Heart right ventricle (tissue), 16 donors: ENCODE data around the gene MDM2. TPM values are rescaled to one million over a fixed set of nuclear protein-coding genes. Genes with fewer than 3 reads are reported as not detected.
A peak's percentile ranks its signal among the peaks of the same experiment; 100 is the strongest.

Experiments used
- ATAC-seq, 8 donors: fragments of 200-7000 bp; cut with Tn5 transposase; one replicate each; pipeline ENCODE4 v1.9.1; 2020; ENCODE audit warnings: mild to moderate bottlenecking in 8 of 8, moderate library complexity in 8 of 8, moderate number of reproducible peaks in 1 of 8
- DNase-seq, 2 donors: peaks; one replicate each; pipeline ENCODE4 v3.0.0-alpha.2; 2020
- H3K27ac ChIP-seq, 10 donors: fragments of 200-600 bp; sonication (generic) in 2 of 10; one replicate each; pipeline versions ENCODE4 v1.5.0 to v1.8.0; 2020 to 2022; ENCODE audit warnings: mild to moderate bottlenecking in 3 of 10
- H3K27me3 ChIP-seq, 7 donors: fragments of 200-600 bp; one replicate each; pipeline ENCODE4 v1.8.0; 2021 to 2022; ENCODE audit warnings: mild to moderate bottlenecking in 2 of 7
- H3K36me3 ChIP-seq, 9 donors: fragments of 200-600 bp; sonication (generic) in 1 of 9; one replicate each; pipeline versions ENCODE4 v1.5.0 to v1.8.0; 2020 to 2022; ENCODE audit warnings: mild to moderate bottlenecking in 2 of 9
- H3K4me1 ChIP-seq, 9 donors: fragments of 200-600 bp; sonication (generic) in 1 of 9; one replicate each; pipeline versions ENCODE4 v1.5.0 to v1.8.0; 2020 to 2022; ENCODE audit warnings: mild to moderate bottlenecking in 4 of 9
- H3K4me3 ChIP-seq, 10 donors: fragments of 200-600 bp; sonication (generic) in 2 of 10; one replicate each; pipeline versions ENCODE4 v1.5.0 to v1.8.0; 2020 to 2022; ENCODE audit warnings: mild to moderate bottlenecking in 7 of 10, moderate library complexity in 2 of 10
- H3K9me3 ChIP-seq, 11 donors: fragments of 200-600 bp in 10 of 11; sonication (generic) in 2 of 11; one replicate each; pipeline versions ENCODE4 v1.5.0 to v1.8.0; 2013 to 2022; ENCODE audit warnings: mild to moderate bottlenecking in 2 of 11, control low read depth in 1 of 11, moderate library complexity in 1 of 11
- CTCF ChIP-seq, 9 donors: fragments of 200-600 bp; sonication (generic) in 2 of 9; IDR thresholded peaks; one replicate each; pipeline versions ENCODE4 v1.5.0 to v1.8.0; 2021 to 2022; ENCODE audit warnings: antibody characterized with exemption in 9 of 9, mild to moderate bottlenecking in 5 of 9, moderate library complexity in 1 of 9
- WGBS, 2 donors: extraction: QIAGEN DNeasy Blood & Tissue Kit; methylation state at CpG; one replicate each; pipeline ENCODE4 v1.1.7; 2013; ENCODE audit warnings: inconsistent platforms in 1 of 2; 5-methylcytosine and 5-hydroxymethylcytosine counted together
- intact Hi-C, 10 donors: fragments of 100-400 bp; cut with DNase I; formaldehyde crosslinking; loops; one replicate each; pipeline versions ENCODE4 v1.11.1 to v1.14.2; 2022
- polyA plus RNA-seq, 2 donors: library from polyadenylated mRNA; stranded (reverse); fragments of 200-250 nt; gene quantifications; one replicate each; pipeline ENCODE4 v1.2.3, GENCODE V29; 2013
- total RNA-seq, 10 donors: library from RNA; stranded (reverse); fragmentation: NEBNext Ultra II Directional in 3 of 10; extraction: Animal tissue kit (Norgen Biotek cat#: 25700) in 3 of 10; gene quantifications; one replicate each; pipeline versions ENCODE4 v1.2.1 to v1.2.4, GENCODE V29; 2021 to 2023
- donor health status: Arrhythmogenic right ventricular cardiomyopathy.
- donor health status: ischemic (EF 13 %, LVEDD 7.1; RV severe dilation, severe dysfunction).
- donor health status: healthy with polysubstance abuse.
- donor health status: DM: no; HTN: yes; CAD: no.
- donor health status: DM: no; HTN: no; CAD: no.
- donor health status: ischemic (EF 25% LVEDD 6.9; RV normal size, moderate dysfunction).
- donor health status: ischemic (EF 25% LVEDD 5.7; RV mildly dilated, moderate dysfunction).
- donor health status: healthy.
- donor health status: DM: yes; HTN: yes; CAD: no.
- donor health status: Ischemic cardiomyopathy.
- donor health status: ischemic (EF 35%, LVEDD 5.7; RV mildly dilated, moderate dysfunction).
- donor health status: nonischemic (EF 11% LVEDD 7.7; RV severe dilation, severe dysfunction).
- donor health status: DM: yes; HTN: yes; CAD: no.
- donor health status: PGD.
- donor health status: ischemic (EF 29% LVEDD 5.4; RV normal size, mild dysfunction).
- donor health status: nonischemic (EF 23%, LVEDD 6.1; RV moderate dilation, normal function).

The MDM2 gene
- total and polyA plus RNA-seq, 12 donors = 15.9 to 95.5 (median 47.1) TPM

GRCh38 chr12:68824131-68824530 is 16.2 kb downstream of the MDM2 start:
- peaks cover 0 to 4% (median 0%) of the 10 kb centered on the region in 11 donors for H3K9me3 ChIP-seq
- H3K4me1 ChIP-seq = peaks cover 0 to 10% (median 7%) of the 10 kb centered on the region in 9 donors
- H3K4me3 ChIP-seq = no peak overlapping the region
- 86 to 90% methylated on average over 5 of the region's 5 CpGs for WGBS, 2 donors
- TF ChIP-seq CTCF (IDR thresholded peaks at IDR 0.05) = no peak
- ATAC-seq = no peak
- DNase-seq = no peak
- peaks cover 0 to 100% (median 70%) of the 10 kb centered on the region in 9 donors for H3K36me3 ChIP-seq
- no peaks in the 10 kb centered on the region for H3K27me3 ChIP-seq
- intact Hi-C loops = no loop called here
- H3K27ac ChIP-seq = peak overlapping the region in 1 of 10 donors; percentile 47

GRCh38 chr12:68824597-68825250 is 16.7 kb downstream of the MDM2 start:
- WGBS, 2 donors = 96 to 97% methylated on average over 16 of the region's 16 CpGs
- no peak overlapping the region for H3K27ac ChIP-seq
- intact Hi-C loops = no loop called here
- H3K36me3 ChIP-seq = peaks cover 0 to 100% (median 65%) of the 10 kb centered on the region in 9 donors
- no peaks in the 10 kb centered on the region for H3K27me3 ChIP-seq
- H3K9me3 ChIP-seq = peaks cover 0 to 4% (median 0%) of the 10 kb centered on the region in 11 donors
- no peak for TF ChIP-seq CTCF (IDR thresholded peaks at IDR 0.05)
- peaks cover 0 to 10% (median 7%) of the 10 kb centered on the region in 9 donors for H3K4me1 ChIP-seq
- DNase-seq (no peak), ATAC-seq (no peak)
- no peak overlapping the region for H3K4me3 ChIP-seq

- no peak for ATAC-seq
- no peak for DNase-seq
- 93 to 98% methylated on average over 11 of the region's 11 CpGs for WGBS, 2 donors
- TF ChIP-seq CTCF (IDR thresholded peaks at IDR 0.05) = no peak
- Histone ChIP-seq H3K36me3 (peaks cover 0 to 100% (median 60%) of the 10 kb centered on the region in 9 donors), H3K4me3 (no peak overlapping the region), H3K27me3 (no peaks in the 10 kb centered on the region), H3K9me3 (peaks cover 0 to under 1% (median 0%) of the 10 kb centered on the region in 11 donors), H3K27ac (no peak overlapping the region), H3K4me1 (peaks cover 0 to 10% (median 7%) of the 10 kb centered on the region in 9 donors)
- intact Hi-C loops = no loop called here
Observed at GRCh38 chr12:68825569-68826217, 17.7 kb downstream of the MDM2 start.

- Histone ChIP-seq H3K27me3 (no peaks in the 10 kb centered on the region), H3K36me3 (peaks cover 0 to 98% (median 55%) of the 10 kb centered on the region in 9 donors), H3K4me3 (no peak overlapping the region), H3K4me1 (peaks cover 0 to 8% (median 7%) of the 10 kb centered on the region in 9 donors), H3K9me3 (no peaks in the 10 kb centered on the region), H3K27ac (no peak overlapping the region)
- no peak for TF ChIP-seq CTCF (IDR thresholded peaks at IDR 0.05)
- no peak for DNase-seq
- intact Hi-C loops = no loop called here
- ATAC-seq = no peak
- WGBS, 2 donors = 80 to 84% methylated on average over 5 of the region's 5 CpGs
Observed at GRCh38 chr12:68827895-68828671, 20.1 kb downstream of the MDM2 start.
